GM23338 (cell line): ENCODE results near the gene SERPINI1. TPM values are rescaled to one million over a fixed set of nuclear protein-coding genes. Genes with fewer than 3 reads are reported as not detected.

Experiments
- ATAC-seq: fragments of 200-7000 bp; cut with Tn5 transposase; 3 replicates; pipeline ENCODE4 v1.9.1; 2020
- DNase-seq: peaks from one replicate; pipeline ENCODE4 v3.0.0-alpha.2; 2015; ENCODE audit warnings: low spot score
- H2AFZ ChIP-seq: fragments of 200-600 bp; sonication (generic); 2 replicates; pipeline ENCODE4 v1.8.0; 2016; ENCODE audit warnings: antibody characterized with exemption, mild to moderate bottlenecking, moderate library complexity
- H3F3A ChIP-seq: fragments of 200-600 bp; sonication (generic); replicated peaks from 2 replicates; pipeline ENCODE4 v1.8.0; 2017; ENCODE audit warnings: antibody characterized with exemption, mixed run types, low read depth
- H3K27ac ChIP-seq: fragments of 200-600 bp; sonication (generic); 2 replicates; pipeline ENCODE4 v1.6.1; 2016; ENCODE audit warnings: low read depth
- H3K27me3 ChIP-seq: fragments of 200-600 bp; sonication (generic); 2 replicates; pipeline ENCODE4 v1.8.0; 2016; ENCODE audit warnings: mild to moderate bottlenecking, mixed run types, moderate library complexity; ENCODE audit not compliant: insufficient read depth
- H3K36me3 ChIP-seq: fragments of 200-600 bp; sonication (generic); 2 replicates; pipeline ENCODE4 v1.8.0; 2016; ENCODE audit warnings: mild to moderate bottlenecking; ENCODE audit not compliant: insufficient read depth
- H3K4me1 ChIP-seq: fragments of 200-600 bp; sonication (generic); 2 replicates; pipeline ENCODE4 v1.8.0; 2016; ENCODE audit warnings: mild to moderate bottlenecking, moderate library complexity; ENCODE audit not compliant: insufficient read depth
- H3K4me2 ChIP-seq: fragments of 200-600 bp; sonication (generic); 2 replicates; pipeline ENCODE4 v1.7.1; 2017; ENCODE audit warnings: mixed run types
- H3K4me3 ChIP-seq: fragments of 200-600 bp; sonication (generic); 2 replicates; pipeline ENCODE4 v1.6.1; 2016; ENCODE audit warnings: mixed run types
- H3K79me2 ChIP-seq: fragments of 200-600 bp; sonication (generic); replicated peaks from 2 replicates; pipeline ENCODE4 v1.8.0; 2017; ENCODE audit warnings: mild to moderate bottlenecking; ENCODE audit not compliant: insufficient read depth
- H3K9me2 ChIP-seq: fragments of 200-600 bp; sonication (generic); 2 replicates; pipeline ENCODE4 v1.8.0; 2017; ENCODE audit not compliant: insufficient read depth
- H4K20me1 ChIP-seq: fragments of 200-600 bp; sonication (generic); replicated peaks from 2 replicates; pipeline ENCODE4 v1.8.0; 2017; ENCODE audit warnings: mild to moderate bottlenecking; ENCODE audit not compliant: insufficient read depth
- H3K27ac Mint-ChIP-seq: 2 replicates; pipeline ENCODE4 v1.8.0; 2020; ENCODE audit warnings: inconsistent platforms, mild to moderate bottlenecking, moderate library complexity, mixed read lengths
- H3K27me3 Mint-ChIP-seq: 3 replicates; pipeline ENCODE4 v1.8.0; 2022; ENCODE audit warnings: low read depth, mild to moderate bottlenecking, moderate library complexity, mixed read lengths, inconsistent platforms; ENCODE audit not compliant: insufficient read depth, poor library complexity
- H3K36me3 Mint-ChIP-seq: 3 replicates; pipeline ENCODE4 v1.8.0; 2021; ENCODE audit warnings: low read depth, mild to moderate bottlenecking, inconsistent platforms, moderate library complexity, mixed read lengths
- H3K4me1 Mint-ChIP-seq: 3 replicates; pipeline ENCODE4 v1.8.0; 2020; ENCODE audit warnings: mild to moderate bottlenecking, inconsistent platforms, mixed read lengths
- H3K4me3 Mint-ChIP-seq: 3 replicates; pipeline ENCODE4 v1.8.0; 2021; ENCODE audit warnings: moderate library complexity, mild to moderate bottlenecking, inconsistent platforms, mixed read lengths
- H3K9me3 Mint-ChIP-seq: 3 replicates; pipeline ENCODE4 v1.8.0; 2020; ENCODE audit warnings: moderate library complexity, mild to moderate bottlenecking, inconsistent platforms, mixed read lengths
- CREB1 ChIP-seq: fragments of 250-450 bp; sonication (Bioruptor Pico); IDR thresholded peaks from 2 replicates; pipeline ENCODE4 v1.5.0; 2020; ENCODE audit warnings: low read depth, mild to moderate bottlenecking, moderate library complexity
- EZH2 ChIP-seq: fragments of 200-600 bp; sonication (generic); IDR thresholded peaks from one replicate; pipeline ENCODE4 v1.8.0; 2017; ENCODE audit warnings: antibody characterized with exemption, mild to moderate bottlenecking, low read depth; ENCODE audit not compliant: unreplicated experiment
- JUNB ChIP-seq: IDR thresholded peaks from one replicate; pipeline ENCODE4 v1.6.1; 2016; ENCODE audit warnings: antibody characterized with exemption; ENCODE audit not compliant: unreplicated experiment
- NANOG ChIP-seq: IDR thresholded peaks from 2 replicates; pipeline ENCODE4 v1.6.1; 2016; ENCODE audit warnings: antibody characterized with exemption, borderline replicate concordance
- REST ChIP-seq: IDR thresholded peaks from one replicate; pipeline ENCODE4 v1.6.1; 2018; ENCODE audit warnings: antibody characterized with exemption; ENCODE audit not compliant: unreplicated experiment
- STAT1 ChIP-seq: IDR thresholded peaks from one replicate; pipeline ENCODE4 v1.6.1; 2016; ENCODE audit warnings: antibody characterized with exemption; ENCODE audit not compliant: unreplicated experiment
- ZNF114 ChIP-seq: fragments of 250-450 bp; sonication (Bioruptor Pico); IDR thresholded peaks from 2 replicates; pipeline ENCODE4 v1.5.0; 2020; ENCODE audit warnings: mild to moderate bottlenecking, moderate library complexity
- ZNF331 ChIP-seq: fragments of 250-450 bp; sonication (Bioruptor Pico); IDR thresholded peaks from 2 replicates; pipeline ENCODE4 v1.5.0; 2020; ENCODE audit warnings: low read depth, mild to moderate bottlenecking, moderate library complexity
- ZNF462 ChIP-seq: fragments of 250-450 bp; sonication (Bioruptor Pico); IDR thresholded peaks from 2 replicates; pipeline ENCODE4 v1.5.0; 2020; ENCODE audit warnings: mild to moderate bottlenecking, moderate library complexity
- polyA plus RNA-seq: library from polyadenylated mRNA; unstranded; fragments of >200 nt; fragmentation: Nextera tagmentation; extraction: Ambion mirVana; gene quantifications from 2 replicates; pipeline ENCODE4 v1.2.1, GENCODE V29; 2016
- total RNA-seq: library from RNA; depleted of rRNA; stranded (reverse); fragments of >200 nt; shearing (Covaris generic); gene quantifications from 2 replicates; pipeline ENCODE4 v1.2.3, GENCODE V29; 2014

The SERPINI1 gene
- total and polyA plus RNA-seq, 2 experiments from 2014 or later = 9.2 to 26.6 TPM

- TF ChIP-seq ZNF462 (CRISPR knock-in tag) (no peak), NANOG (no peak), EZH2 (no peak), ZNF114 (CRISPR knock-in tag) (no peak), STAT1 (no peak)
Observed at GRCh38 chr3:167780214-167780883, 44.8 kb downstream of the SERPINI1 start (continued).

GRCh38 chr3:167783781-167784180 is 48.3 kb downstream of the SERPINI1 start:
- no peak overlapping the region for H3K27ac Mint-ChIP-seq
- Histone ChIP-seq H3K4me1 (peaks cover 18% of the 10 kb centered on the region), H3K4me2 (no peak overlapping the region), H3K9me2 (0 out of 2 replicates have a peak, but pooled peaks cover 9% of the 10 kb centered on the region), H3K27ac (no peak overlapping the region), H3K27me3 (no peaks in the 10 kb centered on the region), H3K4me3 (no peak overlapping the region), H3K36me3 (no peaks in the 10 kb centered on the region), H4K20me1 (no peaks in the 10 kb centered on the region), H3K79me2 (no peaks in the 10 kb centered on the region), H2AFZ (no peak overlapping the region), H3F3A (no peaks in the 10 kb centered on the region)
- DNase-seq (no peak), ATAC-seq (no peak)
- H3K27me3 Mint-ChIP-seq = no peaks in the 10 kb centered on the region
- no peaks in the 10 kb centered on the region for H3K9me3 Mint-ChIP-seq
- H3K4me1 Mint-ChIP-seq = peaks cover 13% of the 10 kb centered on the region
- no peak overlapping the region for H3K4me3 Mint-ChIP-seq
- no peaks in the 10 kb centered on the region for H3K36me3 Mint-ChIP-seq
- no peak for TF ChIP-seq ZNF331 (CRISPR knock-in tag)
- no peak for TF ChIP-seq REST
- no peak for TF ChIP-seq NANOG
- no peak for TF ChIP-seq STAT1
- no peak for TF ChIP-seq JUNB
- TF ChIP-seq CREB1 = no peak
